Smooth muscle cell (in vitro differentiated cells): ENCODE measurements around the gene UBD. TPM values are rescaled to one million over a fixed set of nuclear protein-coding genes. Genes with fewer than 3 reads are reported as not detected.

Source experiments
- DNase-seq: peaks from one replicate; lab custom pipeline; 2025; ENCODE audit not compliant: unreplicated experiment; lab: John Stamatoyannopoulos, UW
- H2AFZ ChIP-seq: fragments of 200-600 bp; sonication (generic); 2 replicates; pipeline ENCODE4 v1.6.0; 2016; ENCODE audit warnings: antibody characterized with exemption, low read depth, mild to moderate bottlenecking
- H3F3A ChIP-seq: fragments of 200-600 bp; sonication (generic); 2 replicates; pipeline ENCODE4 v1.6.0; 2017; ENCODE audit warnings: antibody characterized with exemption, low read depth
- H3K27ac ChIP-seq: fragments of 200-600 bp; sonication (generic); 2 replicates; pipeline ENCODE4 v1.5.1; 2016; ENCODE audit warnings: low read depth, mild to moderate bottlenecking
- H3K27me3 ChIP-seq: fragments of 200-600 bp; sonication (generic); 2 replicates; pipeline ENCODE4 v1.6.1; 2016; ENCODE audit warnings: low read depth, mild to moderate bottlenecking
- H3K36me3 ChIP-seq: fragments of 200-600 bp; sonication (generic); 2 replicates; pipeline ENCODE4 v1.5.1; 2016; ENCODE audit warnings: low read depth
- H3K4me1 ChIP-seq: fragments of 200-600 bp; sonication (generic); 2 replicates; pipeline ENCODE4 v1.5.1; 2016; ENCODE audit warnings: low read depth
- H3K4me2 ChIP-seq: fragments of 200-600 bp; sonication (generic); 2 replicates; pipeline ENCODE4 v1.6.0; 2016; ENCODE audit warnings: mild to moderate bottlenecking
- H3K4me3 ChIP-seq: fragments of 200-600 bp; sonication (generic); 2 replicates; pipeline ENCODE4 v1.5.1; 2016; ENCODE audit warnings: mild to moderate bottlenecking
- H3K79me2 ChIP-seq: fragments of 200-600 bp; sonication (generic); 2 replicates; pipeline ENCODE4 v1.6.0; 2016; ENCODE audit warnings: low read depth, mild to moderate bottlenecking
- H3K9ac ChIP-seq: fragments of 200-600 bp; sonication (generic); 2 replicates; pipeline ENCODE4 v1.6.0; 2016; ENCODE audit warnings: low read depth
- H3K9me3 ChIP-seq: fragments of 200-600 bp; sonication (generic); replicated peaks from 2 replicates; pipeline ENCODE4 v1.5.1; 2016; ENCODE audit warnings: low read depth
- H4K20me1 ChIP-seq: fragments of 200-600 bp; sonication (generic); 2 replicates; pipeline ENCODE4 v1.6.0; 2016; ENCODE audit warnings: low read depth
- WGBS: methylation state at CpG from one replicate; pipeline ENCODE4 v1.1.7; 2016; ENCODE audit warnings: low lambda C conversion rate; 5-methylcytosine and 5-hydroxymethylcytosine counted together
- polyA plus RNA-seq: library from polyadenylated mRNA; unstranded; fragments of >200 nt; fragmentation: Nextera tagmentation; extraction: Ambion mirVana; gene quantifications from 2 replicates; pipeline ENCODE4 v1.2.1, GENCODE V29; 2016
- total RNA-seq: library from RNA; depleted of rRNA; stranded (reverse); fragments of >200 nt; gene quantifications from 2 replicates; pipeline ENCODE4 v1.2.3, GENCODE V29; 2014
- TF ChIP-seq, protein P1 (sequence below): fragments of 200-600 bp; sonication (generic); IDR thresholded peaks from 2 replicates; pipeline ENCODE4 v1.5.1; 2017; ENCODE audit warnings: borderline replicate concordance, mild to moderate bottlenecking, antibody characterized with exemption; ENCODE audit not compliant: insufficient read depth, poor library complexity, severe bottlenecking

Gene UBD
- total and polyA plus RNA-seq, 2 experiments from 2014 or later = 0.38 TPM; not detected in 1

DNA sequence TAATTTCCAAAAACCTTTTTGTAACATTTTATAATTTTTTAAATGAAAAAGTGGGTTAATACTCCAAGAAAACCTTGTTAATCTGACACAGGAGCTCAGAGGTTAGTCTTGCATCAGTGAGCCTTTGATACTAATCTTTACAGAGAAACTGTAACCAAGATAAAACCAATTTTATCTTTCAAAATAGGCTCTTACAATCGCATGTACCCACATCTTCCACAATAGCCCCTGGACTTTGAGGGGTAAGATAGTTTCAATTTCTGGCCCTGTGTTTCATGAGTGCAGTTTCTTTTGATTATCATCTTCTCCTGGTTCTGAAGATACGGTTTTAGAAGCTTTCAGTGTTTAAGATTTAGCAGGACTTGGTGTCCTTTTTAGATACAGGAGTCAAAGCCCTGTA, 37.3 kb downstream of the UBD start:
- Histone ChIP-seq H3K4me1 (no peaks in the 10 kb centered on the region), H3K36me3 (no peaks in the 10 kb centered on the region)
- WGBS = 69% methylated on average over 2 of the region's 2 CpGs

DNA sequence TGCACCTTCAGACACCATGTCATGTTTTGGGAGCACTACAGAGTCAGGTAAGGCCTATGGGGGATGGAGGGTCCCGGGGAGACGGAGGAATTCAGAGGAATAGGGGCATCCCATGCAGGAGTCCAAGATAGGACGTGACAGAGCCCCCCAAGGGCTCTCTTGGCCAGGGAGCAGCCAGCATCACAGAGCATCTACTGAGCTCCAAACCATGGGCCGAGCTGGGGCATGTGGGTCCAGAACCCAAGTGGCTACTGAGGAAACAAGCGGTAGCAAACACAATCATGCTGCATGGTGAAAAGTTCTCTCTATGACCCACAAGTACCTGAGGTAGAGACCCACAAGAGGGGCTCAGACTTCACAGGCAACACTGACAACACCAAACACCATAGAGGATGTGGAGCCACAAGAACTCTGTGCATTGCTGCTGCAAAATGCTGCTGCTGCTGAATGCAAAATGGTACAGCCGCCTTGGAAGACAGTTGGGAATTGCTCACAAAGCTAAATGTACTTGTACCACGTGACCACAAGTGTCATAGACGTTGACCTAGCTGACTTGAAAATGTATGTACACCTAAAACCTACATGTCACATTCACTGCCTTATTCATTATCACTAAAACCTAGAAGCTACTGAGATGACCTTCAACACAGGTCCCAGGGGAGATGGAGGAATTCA, 38.4 kb downstream of the UBD start:
- Histone ChIP-seq H3K9me3 (no peaks in the 10 kb centered on the region), H3K27ac (no peak overlapping the region), H3K27me3 (no peaks in the 10 kb centered on the region), H3K36me3 (no peaks in the 10 kb centered on the region), H4K20me1 (no peaks in the 10 kb centered on the region), H3F3A (no peaks in the 10 kb centered on the region), H3K4me3 (no peak overlapping the region), H3K9ac (no peak overlapping the region), H2AFZ (no peak overlapping the region), H3K79me2 (no peaks in the 10 kb centered on the region), H3K4me1 (no peaks in the 10 kb centered on the region), H3K4me2 (no peak overlapping the region)
- 73% methylated on average over 8 of the region's 8 CpGs for WGBS
- no peak for DNase-seq
- TF ChIP-seq, protein P1, sequence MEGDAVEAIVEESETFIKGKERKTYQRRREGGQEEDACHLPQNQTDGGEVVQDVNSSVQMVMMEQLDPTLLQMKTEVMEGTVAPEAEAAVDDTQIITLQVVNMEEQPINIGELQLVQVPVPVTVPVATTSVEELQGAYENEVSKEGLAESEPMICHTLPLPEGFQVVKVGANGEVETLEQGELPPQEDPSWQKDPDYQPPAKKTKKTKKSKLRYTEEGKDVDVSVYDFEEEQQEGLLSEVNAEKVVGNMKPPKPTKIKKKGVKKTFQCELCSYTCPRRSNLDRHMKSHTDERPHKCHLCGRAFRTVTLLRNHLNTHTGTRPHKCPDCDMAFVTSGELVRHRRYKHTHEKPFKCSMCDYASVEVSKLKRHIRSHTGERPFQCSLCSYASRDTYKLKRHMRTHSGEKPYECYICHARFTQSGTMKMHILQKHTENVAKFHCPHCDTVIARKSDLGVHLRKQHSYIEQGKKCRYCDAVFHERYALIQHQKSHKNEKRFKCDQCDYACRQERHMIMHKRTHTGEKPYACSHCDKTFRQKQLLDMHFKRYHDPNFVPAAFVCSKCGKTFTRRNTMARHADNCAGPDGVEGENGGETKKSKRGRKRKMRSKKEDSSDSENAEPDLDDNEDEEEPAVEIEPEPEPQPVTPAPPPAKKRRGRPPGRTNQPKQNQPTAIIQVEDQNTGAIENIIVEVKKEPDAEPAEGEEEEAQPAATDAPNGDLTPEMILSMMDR = no peak

More for the DNA sequence above, 37.3 kb downstream of the UBD start:
- TF ChIP-seq, protein P1 = no peak
- no peak for DNase-seq
- Histone ChIP-seq H3K9me3 (no peaks in the 10 kb centered on the region), H3K27ac (no peak overlapping the region), H3K4me3 (no peak overlapping the region), H3K9ac (no peak overlapping the region), H3K4me2 (no peak overlapping the region), H3K27me3 (no peaks in the 10 kb centered on the region), H3K79me2 (no peaks in the 10 kb centered on the region), H3F3A (no peaks in the 10 kb centered on the region), H2AFZ (no peak overlapping the region), H4K20me1 (no peaks in the 10 kb centered on the region)

GRCh38 chr6:29520232-29520631, 39.3 kb downstream of the UBD start:
- H3K27me3 ChIP-seq = no peaks in the 10 kb centered on the region
- H2AFZ ChIP-seq = no peak overlapping the region
- WGBS = 90% methylated on average over 4 of the region's 4 CpGs
- H3K36me3 ChIP-seq = no peaks in the 10 kb centered on the region
- DNase-seq = no peak
- no peaks in the 10 kb centered on the region for H3K4me1 ChIP-seq
- no peaks in the 10 kb centered on the region for H4K20me1 ChIP-seq
- TF ChIP-seq, protein P1 = no peak
- no peaks in the 10 kb centered on the region for H3K9me3 ChIP-seq
- no peak overlapping the region for H3K4me2 ChIP-seq
- H3F3A ChIP-seq = no peaks in the 10 kb centered on the region
- no peak overlapping the region for H3K27ac ChIP-seq
- H3K79me2 ChIP-seq = no peaks in the 10 kb centered on the region
- H3K4me3 ChIP-seq = no peak overlapping the region
- H3K9ac ChIP-seq = no peak overlapping the region
